Measurements from ENCODE around the gene GABBR2.

- TF ChIP-seq CTCF (IDR thresholded peaks at IDR 0.05) = no peak
- no peak for TF ChIP-seq POLR2A (IDR thresholded peaks at IDR 0.05)
Observed at GRCh38 chr9:98241357-98242300, 467.1 kb downstream of the GABBR2 start.

Data from adrenal gland (tissue), 5 donors.